ENCODE measurements around the gene PATE3. TPM values are rescaled to one million over a fixed set of nuclear protein-coding genes. Genes with fewer than 3 reads are reported as not detected.

Gene PATE3, protein sequence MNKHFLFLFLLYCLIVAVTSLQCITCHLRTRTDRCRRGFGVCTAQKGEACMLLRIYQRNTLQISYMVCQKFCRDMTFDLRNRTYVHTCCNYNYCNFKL
- total RNA-seq, result not detected in 2 replicates

DNA sequence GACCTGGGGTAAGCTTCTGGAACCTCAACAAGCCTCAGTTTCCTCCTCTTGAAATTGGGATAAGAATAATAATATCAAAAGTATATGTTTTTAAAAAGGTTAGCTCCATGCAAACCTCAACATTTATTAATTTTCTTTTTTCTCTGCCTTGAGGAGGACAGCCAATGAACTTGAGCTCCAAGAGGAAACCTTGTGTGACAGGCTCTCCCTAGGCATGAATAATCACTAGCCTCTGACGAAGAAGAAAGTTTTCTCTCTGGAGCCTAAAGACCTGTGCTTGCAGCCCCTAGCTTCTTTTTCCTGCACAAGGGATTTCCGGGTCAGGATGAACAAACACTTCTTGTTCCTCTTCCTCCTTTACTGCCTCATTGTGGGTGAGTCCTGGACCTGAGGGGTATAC is at the start of gene PATE3:
Gene PATE3, plus strand, starts transcription at position 301 of the 400 bp plus-strand sequence. Its CDS starts 25 bp downstream, at position 326.

DNA sequence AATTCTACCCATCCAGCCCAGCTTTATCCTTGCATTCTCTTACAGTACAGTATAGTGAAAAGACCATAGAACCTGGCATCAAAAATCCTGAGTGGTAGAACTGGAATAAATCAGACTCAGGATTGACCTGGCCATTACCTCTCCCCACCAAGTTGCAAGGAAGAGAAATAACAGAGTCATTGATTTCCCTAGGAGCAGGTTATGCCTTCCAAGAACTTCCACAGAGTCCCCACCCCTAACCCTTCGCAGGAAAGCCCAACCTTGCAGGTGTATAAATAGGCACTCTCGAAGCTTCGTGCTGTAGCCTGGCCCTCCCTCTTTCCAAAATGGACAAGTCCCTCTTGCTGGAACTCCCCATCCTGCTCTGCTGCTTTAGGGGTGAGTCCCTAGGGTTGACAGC is 41.9 kb upstream of the PATE3 start, which contains the start of gene PATE1:
Gene PATE1, plus strand, starts transcription at position 301 of the 400 bp plus-strand sequence. Its CDS starts 26 bp downstream, at position 327.

DNA sequence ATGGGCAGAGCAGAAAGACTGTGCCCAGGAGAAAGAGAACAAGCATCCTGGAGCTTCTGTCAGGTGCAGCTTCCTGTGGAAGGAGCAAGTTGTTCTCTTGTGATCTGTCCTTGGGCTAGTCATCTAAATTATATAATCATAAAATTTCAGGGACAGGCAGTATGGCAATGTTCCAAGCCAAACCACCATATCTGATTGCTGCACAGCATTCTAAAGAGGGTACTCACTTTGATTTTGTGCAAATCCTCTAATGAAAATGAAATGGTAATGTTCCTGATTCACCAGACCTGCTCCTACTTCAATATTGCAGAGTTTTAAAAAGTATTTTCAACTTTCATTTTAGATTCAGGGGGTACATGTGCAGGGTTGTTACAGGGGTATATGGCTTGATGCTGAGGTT is 9.2 kb upstream of the PATE3 start, which contains the start of gene PATE2:
Gene PATE2, minus strand, starts transcription at position 101 of the 400 bp plus-strand sequence. Its CDS starts 55 bp downstream, at position 46.

DNA sequence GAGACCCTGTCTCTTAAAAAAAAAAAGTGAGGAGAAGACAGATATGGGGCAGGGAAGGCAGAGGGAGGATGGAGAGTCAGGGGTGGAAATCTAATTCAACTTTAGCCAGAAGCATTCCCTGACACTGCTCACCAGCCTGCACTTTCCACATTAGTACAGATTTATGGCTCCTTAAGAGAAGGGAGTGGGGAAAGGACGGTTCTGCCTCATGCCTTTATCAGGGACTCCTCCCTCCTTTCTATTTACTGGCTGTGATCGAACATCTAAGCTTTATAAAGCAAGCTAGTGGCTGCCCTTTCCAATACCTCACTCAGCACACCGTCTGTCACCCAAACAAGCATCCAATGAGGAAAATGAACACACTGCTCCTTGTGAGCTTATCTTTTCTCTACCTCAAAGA is 45.1 kb downstream of the PATE3 start, which contains the start of gene PATE4:
Gene PATE4, plus strand, starts transcription at position 301 of the 400 bp plus-strand sequence. Its CDS starts 44 bp downstream, at position 345.

Other genes with a start within 250 kb of the PATE3 start
- gene EI24, start 218.7 kb upstream of the PATE3 start, total RNA-seq, result 184 and 201 TPM in 2 replicates
- 120 and 140 TPM in 2 replicates for gene STT3A, start 195.3 kb upstream of the PATE3 start, total RNA-seq
- gene CHEK1, start 163.0 kb upstream of the PATE3 start, total RNA-seq, result 28.4 and 29.5 TPM in 2 replicates
- gene ACRV1, start 107.3 kb upstream of the PATE3 start, total RNA-seq, result not detected in 2 replicates
- not detected in 2 replicates for gene PATE1, start 41.8 kb upstream of the PATE3 start, total RNA-seq
- gene PATE2, start 9.3 kb upstream of the PATE3 start, total RNA-seq, result not detected in 2 replicates
- not detected in 2 replicates for gene PATE4, start 45.2 kb downstream of the PATE3 start, total RNA-seq
- gene HYLS1, start 99.5 kb downstream of the PATE3 start, total RNA-seq, result 3.9 and 7.2 TPM in 2 replicates
- gene PUS3, start 115.1 kb downstream of the PATE3 start, total RNA-seq, result 10.4 and 11.8 TPM in 2 replicates
- gene DDX25, start 116.4 kb downstream of the PATE3 start, total RNA-seq, result not detected in 2 replicates
- not detected in 2 replicates for gene VSIG10L2, start 157.9 kb downstream of the PATE3 start, total RNA-seq

Measured in airway epithelial cell (primary cell).